ENCODE measurements around the gene FAR2. TPM values are rescaled to one million over a fixed set of nuclear protein-coding genes. Genes with fewer than 3 reads are reported as not detected.

Gene FAR2
- total RNA-seq, 4 donors from 2014 or later, result 13.2 to 27.4 (median 22.8) TPM

- TF ChIP-seq, protein P1, sequence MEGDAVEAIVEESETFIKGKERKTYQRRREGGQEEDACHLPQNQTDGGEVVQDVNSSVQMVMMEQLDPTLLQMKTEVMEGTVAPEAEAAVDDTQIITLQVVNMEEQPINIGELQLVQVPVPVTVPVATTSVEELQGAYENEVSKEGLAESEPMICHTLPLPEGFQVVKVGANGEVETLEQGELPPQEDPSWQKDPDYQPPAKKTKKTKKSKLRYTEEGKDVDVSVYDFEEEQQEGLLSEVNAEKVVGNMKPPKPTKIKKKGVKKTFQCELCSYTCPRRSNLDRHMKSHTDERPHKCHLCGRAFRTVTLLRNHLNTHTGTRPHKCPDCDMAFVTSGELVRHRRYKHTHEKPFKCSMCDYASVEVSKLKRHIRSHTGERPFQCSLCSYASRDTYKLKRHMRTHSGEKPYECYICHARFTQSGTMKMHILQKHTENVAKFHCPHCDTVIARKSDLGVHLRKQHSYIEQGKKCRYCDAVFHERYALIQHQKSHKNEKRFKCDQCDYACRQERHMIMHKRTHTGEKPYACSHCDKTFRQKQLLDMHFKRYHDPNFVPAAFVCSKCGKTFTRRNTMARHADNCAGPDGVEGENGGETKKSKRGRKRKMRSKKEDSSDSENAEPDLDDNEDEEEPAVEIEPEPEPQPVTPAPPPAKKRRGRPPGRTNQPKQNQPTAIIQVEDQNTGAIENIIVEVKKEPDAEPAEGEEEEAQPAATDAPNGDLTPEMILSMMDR (IDR thresholded peaks at IDR 0.05; ENCODE audit: low read depth), result no peak
Measured at GRCh38 chr12:29310899-29311298, 161.8 kb downstream of the FAR2 start.

- TF ChIP-seq, protein P1 (IDR thresholded peaks at IDR 0.05; ENCODE audit: low read depth), result no peak
Measured at GRCh38 chr12:29314416-29314815, 165.3 kb downstream of the FAR2 start.

DNA sequence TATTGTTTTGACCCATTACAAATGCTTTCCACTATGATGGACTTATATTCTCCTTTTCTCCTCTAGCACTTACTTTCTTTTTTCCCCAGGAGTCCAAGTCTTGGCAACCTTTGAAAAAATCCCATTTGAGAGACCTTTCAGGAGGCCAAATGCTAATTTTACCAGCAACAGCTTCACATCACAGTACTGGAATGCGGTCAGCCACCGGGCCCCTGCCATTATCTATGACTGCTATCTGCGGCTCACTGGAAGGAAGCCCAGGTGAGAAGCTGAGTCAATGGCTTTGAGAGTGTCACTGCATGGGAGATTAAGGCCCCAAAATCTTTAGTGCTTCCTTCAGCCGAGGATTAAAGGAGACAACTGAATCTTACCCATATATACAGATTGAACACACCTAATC lies 167.7 kb downstream of the FAR2 start:
- TF ChIP-seq, protein P1 (IDR thresholded peaks at IDR 0.05; ENCODE audit: low read depth), result no peak

DNA sequence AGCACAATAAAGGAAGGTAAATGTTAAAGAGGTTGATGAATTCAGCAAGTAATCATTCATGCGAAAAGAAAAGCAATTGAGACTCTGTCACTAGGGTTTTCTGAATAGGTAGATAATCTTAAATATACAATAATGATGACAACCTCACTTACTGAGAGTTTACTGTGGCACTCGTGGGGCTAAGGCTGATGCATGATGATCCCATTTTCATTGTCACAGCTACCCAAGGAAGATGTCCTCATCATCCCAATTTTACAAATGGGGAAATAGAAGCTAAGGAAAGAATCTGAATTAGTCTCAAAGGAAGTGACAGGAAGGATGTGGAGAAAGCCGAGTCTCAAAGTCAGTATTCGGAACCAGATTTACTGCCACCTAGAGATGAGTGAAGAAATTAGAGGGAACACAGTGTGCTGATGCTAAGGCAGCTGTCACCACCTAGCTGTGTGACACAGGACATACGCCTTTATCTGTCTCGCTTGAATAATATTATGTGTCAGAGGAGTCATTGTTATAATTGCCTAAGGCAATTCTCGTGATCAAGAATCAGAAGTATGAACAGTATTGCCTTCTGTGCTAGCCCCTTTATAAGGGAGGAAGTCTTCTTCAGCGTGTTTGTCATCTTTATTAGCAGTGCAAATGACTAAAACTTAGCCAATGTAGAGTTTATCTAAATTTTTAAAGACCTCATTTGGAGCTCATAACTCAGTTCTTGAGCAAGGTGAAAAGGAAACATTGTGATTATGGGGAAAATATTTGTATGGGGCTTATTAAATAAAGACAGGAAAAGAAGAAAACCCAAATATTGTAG lies 168.7 kb downstream of the FAR2 start:
- TF ChIP-seq, protein P1 (IDR thresholded peaks at IDR 0.05; ENCODE audit: low read depth), result no peak

DNA sequence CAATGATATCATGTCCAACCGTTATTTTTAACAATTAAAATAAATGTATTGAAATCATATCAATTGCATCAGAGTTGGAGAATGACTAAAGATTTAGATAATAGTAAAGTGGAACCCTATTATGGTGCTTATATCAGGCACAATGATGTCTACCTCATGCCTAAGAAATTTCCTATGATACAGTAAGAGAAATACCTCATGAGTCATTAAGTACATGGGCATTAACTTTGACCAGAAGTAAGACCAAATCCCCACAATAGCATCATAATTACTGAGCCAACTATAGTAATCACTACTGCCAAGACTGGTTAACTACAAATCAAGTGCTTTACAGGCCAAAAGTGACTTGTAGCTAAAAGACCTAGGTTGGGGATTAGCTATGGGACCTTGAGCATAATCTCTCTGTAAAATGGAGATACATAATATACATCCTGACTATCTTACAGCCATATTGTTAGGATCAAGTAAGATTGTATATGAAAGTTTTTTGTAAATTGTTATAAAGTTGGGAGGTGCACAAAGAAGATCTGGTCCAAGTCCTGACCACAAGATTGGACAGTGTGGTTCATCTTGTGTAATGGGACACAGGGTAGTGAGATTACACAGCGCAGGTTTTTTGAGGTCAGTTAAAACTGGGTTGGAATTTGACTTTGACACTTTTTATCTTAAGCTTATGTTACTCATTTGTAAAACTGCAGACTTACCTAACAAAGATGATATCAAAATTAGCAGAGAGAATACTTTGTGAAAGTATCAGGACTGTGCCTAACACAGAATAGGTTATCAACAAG lies 171.4 kb downstream of the FAR2 start:
- TF ChIP-seq, protein P1 (IDR thresholded peaks at IDR 0.05; ENCODE audit: low read depth), result no peak

DNA sequence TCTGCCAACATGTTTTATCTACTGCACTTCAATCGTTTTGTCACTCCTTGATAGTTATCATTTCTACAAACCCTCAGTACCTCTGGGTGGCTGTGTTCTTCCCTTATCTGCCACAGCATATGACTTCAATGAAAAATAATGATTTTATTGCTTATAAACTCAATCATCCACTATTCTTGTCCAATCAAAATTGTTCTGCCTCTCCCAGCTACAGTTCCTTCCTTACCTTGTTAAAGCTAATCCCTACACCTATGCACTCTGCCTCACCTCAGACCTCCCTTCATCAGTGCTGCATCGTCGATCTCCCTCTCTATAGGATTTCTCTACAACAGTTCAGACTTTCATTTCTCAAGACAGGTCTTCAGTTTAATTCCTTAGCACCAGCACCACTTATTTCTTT lies 173.1 kb downstream of the FAR2 start:
- TF ChIP-seq, protein P1 (IDR thresholded peaks at IDR 0.05; ENCODE audit: low read depth), result no peak

DNA sequence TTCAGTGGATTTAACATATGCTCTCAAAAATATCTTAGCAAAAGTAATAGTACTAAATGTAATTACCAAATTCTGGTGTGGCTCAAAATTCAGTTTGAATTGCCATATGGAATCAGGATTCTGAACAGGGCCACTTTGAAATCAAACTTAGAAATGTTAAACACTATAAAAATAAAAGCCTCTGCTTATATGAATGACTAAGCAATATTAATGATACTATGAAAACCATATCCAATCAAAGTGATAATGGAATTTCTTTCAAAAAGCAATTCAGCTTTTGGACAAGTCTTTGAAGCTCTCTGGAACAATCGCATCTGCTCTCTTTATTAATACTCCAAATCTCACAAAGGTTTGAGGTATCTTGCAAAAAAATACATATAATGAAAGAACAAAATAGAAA lies 180.3 kb downstream of the FAR2 start:
- TF ChIP-seq, protein P1 (IDR thresholded peaks at IDR 0.05; ENCODE audit: low read depth), result no peak

All from subcutaneous adipose tissue (tissue), 4 donors.